NCI-H345 (cell line): ENCODE results near the gene DNASE2B.

Experiments
- DNase-seq: peaks from one replicate; lab custom pipeline; 2025; lab: John Stamatoyannopoulos, UW

The DNASE2B gene

DNA sequence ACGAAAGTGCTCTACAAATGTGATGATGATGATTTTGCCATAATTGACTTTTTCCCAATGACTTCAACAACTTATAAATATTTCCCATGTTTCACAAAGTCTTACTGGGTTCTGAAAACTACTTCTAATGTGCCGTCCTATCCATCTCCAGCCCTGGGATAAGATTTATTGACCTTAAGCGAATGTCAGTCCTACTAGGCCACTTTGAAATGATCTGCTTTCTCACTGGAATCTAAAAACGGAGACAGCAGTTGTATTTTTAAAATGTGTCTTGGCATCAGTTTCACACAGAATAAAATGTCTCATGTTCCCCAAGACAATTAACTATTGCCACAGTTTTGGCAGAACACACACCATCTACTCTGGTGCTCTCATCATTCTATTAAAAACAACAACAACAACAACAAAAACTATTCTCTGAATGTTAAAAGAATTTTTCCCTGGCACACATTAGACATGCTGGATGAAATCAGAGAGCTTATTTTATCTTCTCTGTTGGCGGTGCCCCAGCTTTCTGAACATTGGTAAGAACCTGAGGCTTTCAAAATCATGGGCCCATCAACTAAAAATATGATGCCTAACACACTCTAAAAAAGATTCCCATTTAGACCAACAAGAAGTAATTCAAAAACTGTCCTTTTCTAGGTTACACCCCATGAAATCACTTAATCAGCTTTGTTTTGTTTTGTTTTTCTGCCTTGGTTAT lies 23.1 kb upstream of the DNASE2B start:
- DNase-seq, result no peak

- no peak for DNase-seq
Observed at GRCh38 chr1:84376000-84376910, 22.0 kb upstream of the DNASE2B start.

GRCh38 chr1:84377480-84378095 lies 20.7 kb upstream of the DNASE2B start:
- no peak for DNase-seq

- DNase-seq, result no peak
Observed at GRCh38 chr1:84379138-84379916, 19.0 kb upstream of the DNASE2B start.

GRCh38 chr1:84379917-84380180 lies 18.4 kb upstream of the DNASE2B start:
- DNase-seq, result no peak

GRCh38 chr1:84382127-84382526 lies 16.2 kb upstream of the DNASE2B start:
- DNase-seq, result no peak

DNA sequence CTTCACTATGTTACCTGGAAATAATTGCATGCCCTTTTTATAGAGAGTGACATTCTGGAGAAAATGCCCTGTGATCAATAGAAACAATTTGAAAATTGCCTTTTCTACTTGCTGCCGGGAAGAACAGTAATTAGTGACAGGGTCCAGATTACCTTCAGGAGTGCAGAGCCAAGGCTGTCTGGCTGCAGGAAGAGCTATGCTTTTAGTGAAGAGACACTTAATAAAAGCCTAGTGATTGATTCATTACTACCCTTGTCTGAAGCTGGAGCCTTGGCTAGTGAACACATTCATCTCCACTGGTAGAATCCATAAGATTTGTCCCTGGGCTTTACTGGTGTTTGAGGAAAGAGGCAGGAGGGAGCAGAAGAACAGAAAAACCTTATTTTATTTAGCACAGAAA lies 12.9 kb upstream of the DNASE2B start:
- no peak for DNase-seq

DNA sequence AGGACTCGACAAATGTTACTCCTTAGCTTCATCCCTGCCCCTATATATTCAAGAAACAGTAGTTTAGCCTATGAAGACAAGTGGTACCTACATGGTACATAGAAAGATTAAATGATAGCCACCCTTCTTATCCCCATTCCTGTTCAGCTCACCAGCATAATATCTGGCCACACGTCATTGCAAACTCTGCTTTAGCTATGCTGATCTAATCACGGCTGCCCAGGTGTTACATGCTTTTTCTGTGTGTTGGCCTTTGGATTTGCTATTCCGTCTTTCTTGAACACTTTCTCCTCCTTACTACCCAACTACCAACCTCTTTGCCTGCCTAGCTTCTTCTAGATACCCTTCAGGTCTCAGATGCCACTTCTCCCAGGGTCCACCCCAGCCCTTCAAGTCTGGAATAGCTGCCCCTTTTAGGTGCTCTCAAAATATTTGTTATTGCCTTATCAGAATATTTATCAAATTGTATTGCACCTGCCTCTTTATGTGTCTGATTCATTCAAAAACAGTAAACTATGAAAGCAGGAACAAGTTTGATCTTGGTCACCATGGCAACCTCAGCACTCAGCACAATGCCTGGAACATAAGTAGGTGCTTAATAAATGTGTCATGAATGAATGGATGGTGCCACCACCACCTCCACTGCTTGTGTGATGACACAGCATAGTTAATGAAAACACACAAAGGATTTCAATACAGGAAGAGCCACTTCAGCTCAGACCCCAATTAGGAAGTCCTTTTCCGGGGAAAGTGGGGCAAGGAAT lies 11.4 kb upstream of the DNASE2B start:
- no peak for DNase-seq

- DNase-seq, result no peak
Observed at GRCh38 chr1:84387480-84388163, 10.7 kb upstream of the DNASE2B start.

DNA sequence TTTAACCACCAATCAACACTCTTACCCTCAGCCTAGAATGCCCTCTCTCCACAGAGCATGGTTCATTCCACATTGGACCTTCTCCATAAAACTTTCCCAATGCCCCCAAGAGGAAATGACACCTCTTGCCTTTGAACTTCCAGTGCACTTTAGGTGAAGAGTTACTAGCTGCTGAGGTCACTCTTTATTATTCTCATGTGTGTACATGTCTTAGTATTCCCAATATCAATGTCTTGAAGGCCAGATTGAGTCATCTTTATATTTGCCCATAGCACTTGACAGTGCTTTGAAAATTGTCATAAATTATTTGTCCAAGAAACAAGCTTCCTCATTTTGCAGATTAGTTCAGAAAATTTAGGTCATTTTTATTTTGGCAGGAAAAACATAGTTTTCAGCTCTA lies 8.1 kb upstream of the DNASE2B start:
- no peak for DNase-seq

DNA sequence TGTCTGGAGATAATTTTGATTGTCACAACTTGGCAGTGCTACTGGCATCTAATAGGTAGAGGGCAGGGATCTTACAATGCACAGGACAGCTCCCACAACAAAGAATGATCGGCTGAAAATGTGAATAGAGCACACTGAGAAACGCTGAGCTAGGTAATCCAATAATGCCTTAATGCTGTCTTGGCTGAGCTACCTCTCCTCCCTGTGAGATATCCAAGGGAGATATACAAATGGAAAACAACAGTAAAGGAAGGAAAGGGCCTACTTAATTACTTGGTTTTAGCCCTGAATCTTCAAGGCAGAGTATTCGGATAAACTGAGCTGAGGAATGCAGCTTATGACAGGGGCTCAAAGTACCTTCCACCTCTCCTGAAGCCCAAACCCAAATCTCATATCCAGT lies 2.9 kb downstream of the DNASE2B start:
- DNase-seq, result no peak

- no peak for DNase-seq
Observed at GRCh38 chr1:84402060-84402459, 3.8 kb downstream of the DNASE2B start.

DNA sequence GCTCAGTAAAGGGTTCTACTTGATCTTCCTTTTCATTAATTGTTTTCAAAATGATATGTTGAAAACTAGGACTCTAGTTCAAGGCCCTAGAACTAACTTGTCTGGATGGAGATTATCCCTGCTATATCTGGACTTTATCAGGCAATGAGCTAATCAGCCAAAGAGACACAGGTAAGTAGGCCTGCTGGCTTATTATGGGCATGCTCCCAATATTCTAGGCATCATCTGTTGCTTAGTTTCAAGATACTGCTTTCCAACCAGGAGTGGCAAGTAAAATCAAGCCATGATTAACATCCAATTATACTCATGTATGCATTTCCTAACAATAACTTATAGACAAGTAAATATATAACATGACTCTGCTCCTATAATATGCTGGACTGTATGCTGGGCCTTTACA lies 4.2 kb downstream of the DNASE2B start:
- no peak for DNase-seq

DNA sequence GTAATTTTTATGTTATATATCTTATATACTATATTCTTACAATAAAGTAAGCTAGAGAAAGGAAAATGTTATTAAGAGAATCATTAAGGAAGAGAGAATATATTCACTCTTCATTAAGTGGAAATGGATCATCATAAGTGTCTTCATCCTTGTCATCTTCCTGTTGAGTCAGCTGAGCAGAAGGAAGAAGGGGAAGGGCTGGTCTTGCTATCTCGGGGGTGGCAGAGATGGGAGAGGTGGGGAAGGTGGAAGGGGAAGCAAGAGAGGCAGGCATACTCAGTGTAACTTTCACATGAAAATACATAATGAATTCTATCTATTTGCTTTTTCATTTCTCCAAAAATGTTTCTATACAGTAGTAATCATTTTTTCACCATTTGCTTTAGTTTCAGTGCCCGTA lies 5.1 kb downstream of the DNASE2B start:
- no peak for DNase-seq

GRCh38 chr1:84406346-84406861 lies 8.1 kb downstream of the DNASE2B start:
- no peak for DNase-seq

GRCh38 chr1:84407524-84407923 lies 9.2 kb downstream of the DNASE2B start:
- no peak for DNase-seq

GRCh38 chr1:84407958-84408422 lies 9.7 kb downstream of the DNASE2B start:
- no peak for DNase-seq

DNA sequence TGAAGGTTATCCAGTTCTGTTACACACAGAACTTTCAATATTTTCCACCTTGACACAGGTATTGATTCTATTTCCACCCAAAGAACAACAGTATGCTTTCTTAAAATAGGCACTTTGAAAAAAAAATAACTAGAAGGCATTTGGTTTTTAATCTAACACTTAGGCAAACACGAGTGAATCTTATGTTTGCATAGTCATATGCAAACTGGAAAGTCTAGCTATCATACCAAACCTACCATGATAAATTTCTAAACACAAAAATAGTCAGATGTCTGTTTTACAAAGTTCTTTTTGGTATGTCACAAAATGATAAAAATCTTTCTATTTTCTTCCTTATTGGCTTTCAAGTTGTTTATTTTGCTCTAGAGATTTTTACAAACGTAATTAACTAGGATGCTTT lies 11.6 kb downstream of the DNASE2B start:
- DNase-seq, result no peak

GRCh38 chr1:84410328-84411095 lies 12.2 kb downstream of the DNASE2B start:
- DNase-seq, result no peak
